GM23248 (cell line): ENCODE results near the gene CSRNP3. TPM values are rescaled to one million over a fixed set of nuclear protein-coding genes. Genes with fewer than 3 reads are reported as not detected.

Experiments
- DNase-seq: peaks from one replicate; pipeline ENCODE4 v3.0.0-alpha.2; 2015
- H2AFZ ChIP-seq: fragments of 200-600 bp; sonication (generic); 2 replicates; pipeline ENCODE4 v1.6.1; 2016; ENCODE audit warnings: antibody characterized with exemption
- H3F3A ChIP-seq: fragments of 200-600 bp; sonication (generic); 2 replicates; pipeline ENCODE4 v1.6.1; 2016; ENCODE audit warnings: mild to moderate bottlenecking, antibody characterized with exemption, mixed run types; ENCODE audit not compliant: insufficient read depth
- H3K27ac ChIP-seq: fragments of 200-600 bp; sonication (generic); 2 replicates; pipeline ENCODE4 v1.5.1; 2016; ENCODE audit warnings: mild to moderate bottlenecking
- H3K27me3 ChIP-seq: fragments of 200-600 bp; sonication (generic); replicated peaks from 2 replicates; pipeline ENCODE4 v1.6.1; 2016; ENCODE audit warnings: mild to moderate bottlenecking; ENCODE audit not compliant: insufficient read depth
- H3K36me3 ChIP-seq: fragments of 200-600 bp; sonication (generic); 2 replicates; pipeline ENCODE4 v1.6.1; 2016; ENCODE audit warnings: low read depth, mild to moderate bottlenecking
- H3K4me1 ChIP-seq: fragments of 200-600 bp; sonication (generic); 2 replicates; pipeline ENCODE4 v1.6.1; 2016; ENCODE audit warnings: mild to moderate bottlenecking; ENCODE audit not compliant: insufficient read depth
- H3K4me2 ChIP-seq: fragments of 200-600 bp; sonication (generic); one replicate; pipeline ENCODE4 v1.6.1; 2016; ENCODE audit warnings: mild to moderate bottlenecking; ENCODE audit not compliant: unreplicated experiment
- H3K4me3 ChIP-seq: fragments of 200-600 bp; sonication (generic); 2 replicates; pipeline ENCODE4 v1.5.1; 2016; ENCODE audit warnings: mild to moderate bottlenecking
- H3K79me2 ChIP-seq: fragments of 200-600 bp; sonication (generic); 2 replicates; pipeline ENCODE4 v1.6.1; 2016; ENCODE audit warnings: mild to moderate bottlenecking; ENCODE audit not compliant: insufficient read depth
- H3K9ac ChIP-seq: fragments of 200-600 bp; sonication (generic); 2 replicates; pipeline ENCODE4 v1.6.1; 2016; ENCODE audit warnings: mild to moderate bottlenecking
- H3K9me2 ChIP-seq: fragments of 200-600 bp; sonication (generic); 2 replicates; pipeline ENCODE4 v1.6.1; 2016; ENCODE audit warnings: mixed run types, mild to moderate bottlenecking, moderate library complexity; ENCODE audit not compliant: insufficient read depth
- H3K9me3 ChIP-seq: fragments of 200-600 bp; sonication (generic); one replicate; pipeline ENCODE4 v1.6.1; 2017; ENCODE audit warnings: low read depth
- H4K20me1 ChIP-seq: fragments of 200-600 bp; sonication (generic); 2 replicates; pipeline ENCODE4 v1.6.0; 2016; ENCODE audit not compliant: insufficient read depth
- EZH2 ChIP-seq: fragments of 200-600 bp; sonication (generic); IDR thresholded peaks from 2 replicates; pipeline ENCODE4 v1.6.1; 2018; ENCODE audit warnings: antibody characterized with exemption, mild to moderate bottlenecking; ENCODE audit not compliant: insufficient read depth, poor library complexity, severe bottlenecking
- EZH2phosphoT487 ChIP-seq: fragments of 200-600 bp; sonication (generic); IDR thresholded peaks from 2 replicates; pipeline ENCODE4 v1.6.1; 2018; ENCODE audit warnings: antibody characterized with exemption, moderate library complexity, mild to moderate bottlenecking, low read depth; ENCODE audit not compliant: insufficient read depth
- WGBS, 2 experiments: methylation state at CpG; one replicate each; pipeline ENCODE4 v1.1.6; 2015 to 2017; ENCODE audit warnings: low lambda C conversion rate in 2 of 2, low coverage in 1 of 2; ENCODE audit errors: missing lambda C conversion rate in 2 of 2; 5-methylcytosine and 5-hydroxymethylcytosine counted together
- in situ Hi-C: fragments of 300-500 bp; cut with MboI; formaldehyde crosslinking; loops from 2 replicates; pipeline ENCODE4 v1.15.0; 2020
- polyA plus RNA-seq: library from polyadenylated mRNA; unstranded; fragments of >200 nt; fragmentation: Nextera tagmentation; extraction: Ambion mirVana; gene quantifications from 2 replicates; pipeline ENCODE4 v1.2.1, GENCODE V29; 2016
- total RNA-seq: library from RNA; depleted of rRNA; stranded (reverse); fragments of >200 nt; shearing (Covaris generic); gene quantifications from 2 replicates; pipeline ENCODE4 v1.2.3, GENCODE V29; 2014

The CSRNP3 gene
- total and polyA plus RNA-seq, 2 experiments from 2014 or later, result 0.43 to 0.73 TPM

DNA sequence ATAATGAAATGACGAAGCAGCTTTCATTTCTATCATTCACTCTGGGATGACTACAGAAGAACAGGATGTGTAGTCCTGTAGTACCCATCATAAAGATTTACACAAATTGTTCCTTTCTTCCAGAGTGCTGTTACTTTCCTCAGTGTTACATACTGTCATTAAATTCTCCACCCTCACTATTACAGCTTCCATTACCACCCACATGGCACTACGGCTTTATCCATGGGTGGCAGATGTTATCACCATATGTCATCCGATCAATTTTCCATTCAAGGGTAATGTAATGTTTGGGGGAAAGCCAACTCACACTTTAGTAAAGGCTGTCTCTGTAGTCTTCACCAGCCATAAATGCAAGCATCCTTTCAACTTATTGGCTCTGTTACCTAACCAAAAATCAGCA lies 7.1 kb upstream of the CSRNP3 start:
- Histone ChIP-seq H3K27me3 (no peaks in the 10 kb centered on the region), H3K9ac (no peak overlapping the region), H2AFZ (no peak overlapping the region), H3K36me3 (no peaks in the 10 kb centered on the region), H3F3A (no peaks in the 10 kb centered on the region), H3K27ac (no peak overlapping the region), H3K9me2 (no peaks in the 10 kb centered on the region), H3K4me3 (no peak overlapping the region), H3K4me2 (no peak overlapping the region), H3K4me1 (no peaks in the 10 kb centered on the region), H3K9me3 (no peaks in the 10 kb centered on the region), H4K20me1 (no peaks in the 10 kb centered on the region), H3K79me2 (no peaks in the 10 kb centered on the region)
- no peak for DNase-seq
- TF ChIP-seq EZH2, result no peak
- in situ Hi-C loops, result no loop called here
- WGBS, 2 experiments, result 39 to 49% methylated on average over 3 of the region's 3 CpGs

DNA sequence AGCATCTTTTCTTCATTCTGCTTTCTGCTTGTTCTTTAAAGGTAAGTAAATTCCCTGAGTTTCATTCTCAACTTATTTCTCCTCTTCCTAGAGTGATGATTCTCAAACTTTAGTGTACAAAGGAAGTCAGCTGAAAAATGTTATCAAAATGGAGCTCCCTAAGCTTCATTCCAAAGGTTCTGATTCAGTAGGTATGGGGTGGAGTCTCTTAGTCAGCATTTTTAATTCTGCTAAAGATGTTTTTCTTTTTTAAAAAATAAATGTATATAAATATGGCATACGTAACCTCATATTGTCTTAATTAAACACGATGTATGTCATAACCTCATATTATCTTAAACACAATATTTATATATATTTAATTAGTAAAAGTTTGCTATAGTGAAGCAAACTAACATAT lies 3.1 kb upstream of the CSRNP3 start:
- no peak overlapping the region for H3K4me2 ChIP-seq
- DNase-seq, result no peak
- H3K79me2 ChIP-seq, result no peaks in the 10 kb centered on the region
- H3K9me2 ChIP-seq, result no peaks in the 10 kb centered on the region
- no peaks in the 10 kb centered on the region for H3K27me3 ChIP-seq
- no peaks in the 10 kb centered on the region for H3K36me3 ChIP-seq
- peaks cover 11% of the 10 kb centered on the region for H3K4me1 ChIP-seq
- no peak overlapping the region for H2AFZ ChIP-seq
- no peaks in the 10 kb centered on the region for H3F3A ChIP-seq
- H3K9me3 ChIP-seq, result no peaks in the 10 kb centered on the region
- 71 to 72% methylated on average over 2 of the region's 2 CpGs for WGBS, 2 experiments
- TF ChIP-seq EZH2 (no peak), EZH2phosphoT487 (no peak)
- in situ Hi-C loops, result no loop called here
- H3K9ac ChIP-seq, result no peak overlapping the region
- H4K20me1 ChIP-seq, result no peaks in the 10 kb centered on the region
- H3K27ac ChIP-seq, result no peak overlapping the region
- no peak overlapping the region for H3K4me3 ChIP-seq

GRCh38 chr2:165467921-165468320 lies 1.6 kb upstream of the CSRNP3 start:
- WGBS, 2 experiments, result 90% methylated on average over 3 of the region's 3 CpGs
- no peak overlapping the region for H3K9ac ChIP-seq
- in situ Hi-C loops, result no loop called here
- H3K27ac ChIP-seq, result no peak overlapping the region
- no peaks in the 10 kb centered on the region for H3K9me2 ChIP-seq
- no peaks in the 10 kb centered on the region for H3K79me2 ChIP-seq
- no peaks in the 10 kb centered on the region for H3K27me3 ChIP-seq
- H3K4me3 ChIP-seq, result no peak overlapping the region
- peak overlapping the region; percentile 97 for H2AFZ ChIP-seq
- H3K36me3 ChIP-seq, result no peaks in the 10 kb centered on the region
- DNase-seq, result no peak
- TF ChIP-seq EZH2phosphoT487 (no peak), EZH2 (no peak)
- no peaks in the 10 kb centered on the region for H3K9me3 ChIP-seq
- H3K4me2 ChIP-seq, result no peak overlapping the region
- no peaks in the 10 kb centered on the region for H3F3A ChIP-seq
- H3K4me1 ChIP-seq, result peaks cover 11% of the 10 kb centered on the region
- no peaks in the 10 kb centered on the region for H4K20me1 ChIP-seq

GRCh38 chr2:165470361-165470760 lies 863 bp downstream of the CSRNP3 start:
- DNase-seq, result no peak
- no peak for TF ChIP-seq EZH2
- TF ChIP-seq EZH2phosphoT487, result no peak
- in situ Hi-C loops, result no loop called here
- peaks cover 11% of the 10 kb centered on the region for H3K4me1 ChIP-seq
- H3F3A ChIP-seq, result no peaks in the 10 kb centered on the region
- peak overlapping the region; percentile 97 for H2AFZ ChIP-seq
- no peaks in the 10 kb centered on the region for H3K9me2 ChIP-seq
- no peaks in the 10 kb centered on the region for H4K20me1 ChIP-seq
- H3K36me3 ChIP-seq, result no peaks in the 10 kb centered on the region
- no peaks in the 10 kb centered on the region for H3K9me3 ChIP-seq
- H3K4me3 ChIP-seq, result peak overlapping the region; percentile 84
- peak overlapping the region; percentile 67 for H3K9ac ChIP-seq
- no peaks in the 10 kb centered on the region for H3K27me3 ChIP-seq
- H3K79me2 ChIP-seq, result no peaks in the 10 kb centered on the region
- H3K4me2 ChIP-seq, result peak overlapping the region; percentile 92
- H3K27ac ChIP-seq, result no peak overlapping the region

- WGBS, 2 experiments, result 16 to 24% methylated on average over 1 of the region's 1 CpG
- no peak overlapping the region for H3K4me2 ChIP-seq
These were observed 2.0 kb downstream of the CSRNP3 start for GRCh38 chr2:165471349-165471950.

More at GRCh38 chr2:165471349-165471950, 2.0 kb downstream of the CSRNP3 start:
- Histone ChIP-seq H3K4me1 (peaks cover 11% of the 10 kb centered on the region), H3F3A (no peaks in the 10 kb centered on the region), H3K27me3 (no peaks in the 10 kb centered on the region), H3K9ac (no peak overlapping the region), H3K4me3 (no peak overlapping the region), H3K9me2 (no peaks in the 10 kb centered on the region), H3K79me2 (no peaks in the 10 kb centered on the region), H3K27ac (no peak overlapping the region), H3K9me3 (no peaks in the 10 kb centered on the region), H4K20me1 (no peaks in the 10 kb centered on the region), H2AFZ (peak overlapping the region; percentile 48), H3K36me3 (no peaks in the 10 kb centered on the region)
- in situ Hi-C loops, result no loop called here
- TF ChIP-seq EZH2phosphoT487, result no peak
- no peak for TF ChIP-seq EZH2
- DNase-seq, result no peak
